ENCODE results near the gene HSPB1.

The HSPB1 gene

GRCh38 chr7:76353744-76354143 is 51.3 kb downstream of the HSPB1 start:
- no peak for FAIRE-seq
- DNase-seq (ENCODE audit: extremely low spot score, insufficient read length, low read depth): no peak
